WI38 (cell line): Measurements from ENCODE around the gene AGFG2.
"Not testable (repeated sequence)": the region's sequence is repeated elsewhere in the genome, so short reads cannot be mapped to it uniquely, and the experiment has no call there.

ENCODE experiments used
- H3K4me3 ChIP-seq: 2 replicates; pipeline ENCODE4 v1.5.1; 2011; ENCODE audit warnings: low read depth, mild to moderate bottlenecking, control low read depth, low read length
- CTCF ChIP-seq: IDR thresholded peaks from 2 replicates; pipeline ENCODE4 v1.5.1; 2012; ENCODE audit warnings: low read depth, mild to moderate bottlenecking, control low read depth, low read length

Gene AGFG2

DNA sequence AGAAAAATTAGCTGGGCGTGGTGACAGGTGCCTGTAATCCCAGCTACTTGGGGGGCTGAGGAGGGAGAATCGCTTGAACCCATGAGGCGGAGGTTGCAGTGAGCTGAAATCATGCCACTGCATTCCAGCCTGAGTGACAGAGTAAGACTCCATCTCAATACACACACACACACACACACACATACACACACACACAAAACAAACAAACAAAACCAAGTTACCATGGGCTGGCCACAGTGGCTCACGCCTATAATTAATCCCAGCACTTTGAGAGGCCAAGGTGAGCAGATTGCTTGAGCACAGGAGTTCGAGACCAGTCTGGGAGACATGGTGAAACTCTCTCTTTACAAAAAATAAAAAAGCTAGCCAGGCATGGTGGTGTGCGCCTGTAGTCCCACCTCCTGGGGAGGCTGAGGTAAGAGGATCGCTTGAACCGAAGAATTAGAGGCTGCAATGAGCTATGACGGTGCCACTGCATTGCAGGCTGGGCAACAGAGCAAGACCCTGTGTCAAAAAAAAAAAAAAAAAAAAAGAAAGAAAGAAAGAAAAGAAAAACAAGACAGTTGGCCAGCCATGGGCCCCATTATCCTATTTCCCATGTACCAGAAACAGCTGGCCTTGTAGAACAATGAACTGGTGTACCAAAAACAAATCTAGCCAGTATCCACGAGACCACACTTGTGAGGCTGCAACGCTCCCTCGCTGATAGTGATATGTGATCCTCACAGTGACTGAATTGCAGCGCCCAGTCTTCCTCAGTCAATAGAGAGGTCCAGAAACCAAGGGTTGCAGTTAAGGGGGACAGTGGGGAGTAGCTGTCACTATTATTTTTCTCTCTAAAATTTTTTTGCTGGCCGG is 6.6 kb upstream of the AGFG2 start:
- H3K4me3 ChIP-seq: no peak overlapping the region
- no peak for TF ChIP-seq CTCF

GRCh38 chr7:100535982-100536381 is 3.0 kb upstream of the AGFG2 start:
- not testable (repeated sequence) for H3K4me3 ChIP-seq

DNA sequence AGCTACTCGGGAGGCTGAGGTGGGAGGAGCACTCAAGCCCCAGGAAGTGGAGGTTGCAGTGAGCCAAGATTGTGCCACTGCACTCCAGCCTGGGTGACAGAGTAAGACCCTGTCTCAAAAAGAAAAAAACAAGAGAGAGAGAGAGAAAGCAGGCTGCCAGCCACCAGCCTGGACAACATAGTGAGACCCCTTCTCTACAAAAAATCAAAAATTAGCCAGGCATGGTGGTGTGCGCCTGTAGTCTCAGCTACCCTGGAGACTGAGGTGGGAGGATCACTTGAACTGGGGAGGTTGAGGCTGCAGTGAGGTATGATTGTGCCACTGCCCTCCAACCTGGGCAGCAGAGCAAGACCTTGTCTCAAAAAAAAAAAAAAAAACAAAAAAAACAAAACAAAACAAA is 2.3 kb upstream of the AGFG2 start:
- H3K4me3 ChIP-seq: not testable (repeated sequence)

DNA sequence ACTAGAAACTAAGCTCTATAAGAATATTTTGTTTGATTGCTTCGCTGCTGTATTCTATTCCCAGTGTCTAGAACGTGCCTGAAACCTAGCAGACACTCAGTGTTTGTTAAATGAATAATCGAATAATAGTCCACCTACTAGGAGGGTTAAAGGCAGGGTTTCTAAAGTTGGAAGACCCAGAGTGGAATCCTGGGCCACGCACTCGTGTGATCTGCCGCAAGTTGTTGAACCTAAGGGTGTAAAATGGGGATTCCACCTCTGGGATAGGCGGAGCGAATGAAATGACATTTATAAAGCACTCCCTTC is 702 bp upstream of the AGFG2 start:
- peak overlapping the region; percentile 52 for H3K4me3 ChIP-seq
- no peak for TF ChIP-seq CTCF

DNA sequence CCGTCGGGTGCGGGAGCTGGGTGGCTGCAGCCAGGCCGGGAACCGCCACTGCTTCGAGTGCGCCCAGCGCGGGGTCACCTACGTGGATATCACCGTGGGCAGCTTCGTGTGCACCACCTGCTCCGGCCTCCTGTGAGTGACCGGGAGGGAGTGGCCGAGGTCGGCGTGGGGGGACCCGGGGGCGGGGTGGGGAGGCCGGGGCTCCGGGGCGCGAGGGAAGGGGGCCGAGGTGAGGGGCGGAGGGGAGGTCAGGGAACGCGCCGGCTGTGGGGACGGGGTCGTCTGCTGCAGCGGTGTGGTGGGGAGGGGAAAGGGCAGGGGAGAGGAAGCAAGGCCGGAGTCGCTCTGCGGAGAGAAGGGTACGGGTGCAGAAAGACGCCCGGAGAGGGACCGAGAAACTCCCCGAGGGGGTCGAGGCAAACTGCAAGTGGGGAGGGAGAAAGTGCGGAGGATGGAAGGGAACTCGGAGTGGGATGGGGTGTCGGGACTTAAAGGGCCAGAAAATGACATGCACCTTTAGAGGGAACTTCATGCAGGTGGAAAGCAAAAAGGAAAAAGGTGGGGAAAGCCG is 518 bp downstream of the AGFG2 start:
- peak overlapping the region; percentile 76 for H3K4me3 ChIP-seq
- no peak for TF ChIP-seq CTCF

DNA sequence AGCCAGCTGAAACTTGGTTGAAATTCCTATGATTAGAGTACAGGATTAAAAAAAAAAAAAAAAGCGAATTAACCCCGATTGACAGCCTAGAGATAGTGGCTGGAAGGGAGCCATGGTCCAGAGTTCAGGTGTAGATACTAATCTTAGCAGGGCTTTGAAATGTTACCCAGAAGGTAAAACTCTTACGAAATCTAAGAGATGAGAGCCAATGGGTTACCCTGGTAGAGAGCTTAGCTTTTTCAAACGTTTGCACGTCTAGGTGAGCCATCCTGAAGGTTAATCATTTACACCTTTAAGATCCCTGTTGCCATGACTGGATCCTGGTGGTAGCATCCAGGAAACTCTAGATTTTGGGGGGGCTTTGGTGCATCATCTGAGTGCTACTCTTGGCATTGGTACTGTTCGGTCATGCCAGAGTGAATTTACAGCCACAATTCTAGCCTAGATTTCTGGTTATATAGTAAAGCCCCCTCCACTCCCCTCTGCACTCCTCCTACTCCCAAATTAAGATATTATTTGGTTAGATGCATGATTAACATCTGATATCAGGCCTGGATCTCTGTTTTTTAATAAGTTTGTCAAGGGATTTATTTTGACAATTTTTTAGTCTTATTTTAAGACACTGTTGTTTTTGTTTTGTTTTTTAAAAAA is 1.2 kb downstream of the AGFG2 start:
- peak overlapping the region; percentile 76 for H3K4me3 ChIP-seq
- TF ChIP-seq CTCF: no peak

DNA sequence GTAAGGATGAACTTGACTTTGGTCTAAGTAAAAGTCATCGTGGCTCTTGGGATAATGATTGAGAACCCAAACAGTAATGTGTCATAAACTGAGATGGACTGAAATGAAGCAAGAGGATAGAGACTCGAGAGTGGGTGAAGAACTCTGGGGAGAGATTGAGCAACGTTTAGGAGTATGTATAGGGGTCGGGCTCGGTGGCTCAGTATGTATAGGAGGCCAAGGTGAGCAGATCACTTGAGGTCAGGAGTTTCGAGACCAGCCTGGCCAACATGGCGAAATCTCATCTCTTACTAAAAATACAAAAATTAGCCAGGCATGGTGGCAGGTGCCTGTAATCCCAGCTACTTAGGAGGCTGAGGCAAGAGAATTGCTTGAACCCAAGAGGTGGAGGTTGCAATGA is 2.3 kb downstream of the AGFG2 start:
- H3K4me3 ChIP-seq: not testable (repeated sequence)

DNA sequence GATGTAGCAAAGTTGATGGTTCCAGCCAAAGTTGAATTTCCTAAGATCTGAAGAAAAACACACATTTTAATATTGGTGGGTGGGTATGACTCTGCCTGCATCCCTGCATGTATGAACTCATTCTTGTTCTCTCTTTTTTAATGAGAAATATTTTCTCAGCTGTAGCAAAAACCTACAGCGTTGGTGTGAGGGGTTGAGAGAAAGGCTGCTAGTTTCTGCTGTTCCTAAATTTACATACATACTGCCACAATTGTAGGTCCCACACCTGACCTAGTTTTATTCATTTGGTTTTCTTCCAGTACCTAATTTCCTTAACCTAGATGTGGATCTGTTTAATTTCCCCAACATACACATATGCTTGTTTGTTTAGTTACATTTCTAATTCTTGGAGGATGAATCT is 4.6 kb downstream of the AGFG2 start:
- no peak overlapping the region for H3K4me3 ChIP-seq
- TF ChIP-seq CTCF: no peak

DNA sequence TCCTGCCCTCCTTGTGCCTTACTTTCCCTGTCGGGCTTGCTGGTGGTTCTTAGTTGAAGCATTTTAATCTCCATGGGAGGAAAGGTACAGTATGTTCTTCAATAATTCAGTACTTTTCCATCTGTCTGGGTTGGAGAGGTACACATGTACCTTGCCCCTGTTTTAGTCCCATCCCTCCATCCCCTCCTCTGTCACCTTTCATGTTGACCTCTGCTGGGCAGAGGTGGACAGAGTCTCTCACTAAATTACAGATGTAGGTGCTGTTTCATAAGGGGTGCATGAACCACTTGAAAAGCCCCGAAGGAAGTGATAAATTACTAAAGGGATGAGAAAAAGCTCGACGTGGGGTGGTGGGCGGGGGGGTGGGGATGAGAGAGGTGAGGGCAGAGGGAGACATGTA is 5.4 kb downstream of the AGFG2 start:
- no peak for TF ChIP-seq CTCF
- H3K4me3 ChIP-seq: no peak overlapping the region
